GM18951 (cell line): ENCODE data around the gene BNC2.

ENCODE experiments used
- POLR2A ChIP-seq: IDR thresholded peaks from 4 replicates; pipeline ENCODE4 v1.6.1; 2011; ENCODE audit warnings: mild to moderate bottlenecking; ENCODE audit not compliant: insufficient read length, insufficient read depth; ENCODE audit errors: extremely low read depth
- in situ Hi-C: fragments of 300-500 bp; cut with MboI; formaldehyde crosslinking; loops from one replicate; pipeline ENCODE4 v1.12.0; 2022; ENCODE audit warnings: low sequenced_read_pairs, mixed read lengths, inconsistent platforms; ENCODE audit not compliant: unreplicated experiment

BNC2 gene

GRCh38 chr9:16782490-16782889 is 88.0 kb downstream of the BNC2 start:
- in situ Hi-C loops, result no loop called here
- no peak for TF ChIP-seq POLR2A

- in situ Hi-C loops, result no loop called here
- TF ChIP-seq POLR2A, result no peak
Observed at GRCh38 chr9:16775330-16775729, 95.1 kb downstream of the BNC2 start.

- no peak for TF ChIP-seq POLR2A
- in situ Hi-C loops, result no loop called here
Observed at GRCh38 chr9:16773617-16774016, 96.9 kb downstream of the BNC2 start.

GRCh38 chr9:16773116-16773515 is 97.4 kb downstream of the BNC2 start:
- in situ Hi-C loops, result no loop called here
- no peak for TF ChIP-seq POLR2A

GRCh38 chr9:16771356-16771755 is 99.1 kb downstream of the BNC2 start:
- no peak for TF ChIP-seq POLR2A
- in situ Hi-C loops, result no loop called here

- in situ Hi-C loops, result no loop called here
- no peak for TF ChIP-seq POLR2A
Observed at GRCh38 chr9:16769291-16769690, 101.2 kb downstream of the BNC2 start.

GRCh38 chr9:16768816-16769215 is 101.7 kb downstream of the BNC2 start:
- no peak for TF ChIP-seq POLR2A
- in situ Hi-C loops, result no loop called here

- in situ Hi-C loops, result no loop called here
- no peak for TF ChIP-seq POLR2A
Observed at GRCh38 chr9:16767366-16767765, 103.1 kb downstream of the BNC2 start.

- in situ Hi-C loops, result no loop called here
Observed at GRCh38 chr9:16763946-16764345, 106.5 kb downstream of the BNC2 start.

GRCh38 chr9:16755467-16756160 is 114.9 kb downstream of the BNC2 start:
- TF ChIP-seq POLR2A, result no peak
- in situ Hi-C loops, result no loop called here

More at GRCh38 chr9:16763946-16764345, 106.5 kb downstream of the BNC2 start:
- no peak for TF ChIP-seq POLR2A

GRCh38 chr9:16754662-16755061 is 115.8 kb downstream of the BNC2 start:
- in situ Hi-C loops, result no loop called here
- TF ChIP-seq POLR2A, result no peak

GRCh38 chr9:16753256-16753655 is 117.2 kb downstream of the BNC2 start:
- in situ Hi-C loops, result no loop called here
- no peak for TF ChIP-seq POLR2A

- no peak for TF ChIP-seq POLR2A
- in situ Hi-C loops, result no loop called here
Observed at GRCh38 chr9:16752601-16753000, 117.9 kb downstream of the BNC2 start.

GRCh38 chr9:16750553-16750952 is 119.9 kb downstream of the BNC2 start:
- in situ Hi-C loops, result no loop called here
- TF ChIP-seq POLR2A, result no peak

GRCh38 chr9:16745359-16745758 is 125.1 kb downstream of the BNC2 start:
- in situ Hi-C loops, result no loop called here
- no peak for TF ChIP-seq POLR2A

GRCh38 chr9:16744394-16744793 is 126.1 kb downstream of the BNC2 start:
- TF ChIP-seq POLR2A, result no peak
- in situ Hi-C loops, result no loop called here
